GM21717 (cell line): ENCODE results near the gene NAALADL2.

Experiments used
- ATAC-seq: cut with Tn5 transposase; IDR thresholded peaks from one replicate; pipeline ENCODE4 v1.9.1; 2021; ENCODE audit warnings: mild to moderate bottlenecking, moderate library complexity; ENCODE audit not compliant: unreplicated experiment

The NAALADL2 gene

DNA sequence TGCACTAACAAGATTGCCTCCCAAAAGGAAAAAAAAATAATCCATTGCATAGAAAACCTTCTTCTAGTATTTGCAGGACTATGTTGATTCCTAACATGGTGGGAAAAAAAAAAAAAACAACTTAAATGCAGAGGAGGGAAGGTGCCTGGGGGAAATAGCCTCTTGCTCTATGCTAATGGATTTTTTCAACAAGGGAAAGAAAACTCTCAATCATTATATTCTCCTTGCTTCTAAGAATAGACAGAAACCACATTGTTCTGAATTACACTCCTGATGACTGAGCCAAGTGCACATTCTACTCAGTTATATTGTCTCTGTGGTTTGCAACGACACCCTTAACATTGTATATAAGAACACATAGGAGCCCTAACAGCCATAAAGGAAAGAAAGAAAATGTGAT, 760.2 kb downstream of the NAALADL2 start:
- ATAC-seq, result no peak

DNA sequence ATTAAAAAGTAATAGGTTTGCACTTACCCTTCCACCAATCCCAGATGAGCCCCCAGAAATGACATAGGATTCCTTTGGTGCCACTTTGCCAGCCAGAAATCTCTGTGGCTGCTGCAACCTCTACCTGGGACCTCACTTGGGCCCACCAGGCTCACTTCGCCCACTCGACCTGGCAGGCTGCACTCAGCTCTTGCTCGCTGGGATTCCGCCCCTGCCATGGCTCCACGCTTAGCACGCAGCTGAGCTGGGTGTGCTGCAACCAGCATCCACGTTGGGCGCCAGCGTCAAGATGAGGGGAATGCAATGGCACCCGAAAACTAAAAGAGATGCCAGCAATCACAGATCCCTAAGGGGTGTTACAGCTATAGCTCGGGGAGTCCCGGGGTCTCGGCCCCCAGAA, 761.0 kb downstream of the NAALADL2 start:
- no peak for ATAC-seq

DNA sequence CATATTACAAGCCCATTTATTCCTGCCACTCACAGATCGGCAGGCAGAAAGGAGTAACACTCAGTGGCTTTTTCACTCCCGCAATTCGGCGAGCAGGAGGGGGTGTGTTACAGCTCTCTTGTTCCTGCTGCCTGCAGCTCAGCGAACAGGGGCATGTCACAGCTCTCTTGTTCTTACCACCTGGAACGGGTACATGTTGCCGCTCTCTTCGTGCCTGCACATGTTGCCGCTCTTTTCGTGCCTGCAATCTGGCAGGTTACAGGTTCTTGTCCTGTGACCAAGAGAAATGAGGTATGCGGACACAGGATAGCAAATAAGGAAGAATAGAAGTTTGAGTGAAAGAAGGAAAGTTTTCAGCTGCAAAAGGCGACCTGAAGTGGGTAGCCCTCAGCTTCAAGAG, 761.4 kb downstream of the NAALADL2 start:
- no peak for ATAC-seq

DNA sequence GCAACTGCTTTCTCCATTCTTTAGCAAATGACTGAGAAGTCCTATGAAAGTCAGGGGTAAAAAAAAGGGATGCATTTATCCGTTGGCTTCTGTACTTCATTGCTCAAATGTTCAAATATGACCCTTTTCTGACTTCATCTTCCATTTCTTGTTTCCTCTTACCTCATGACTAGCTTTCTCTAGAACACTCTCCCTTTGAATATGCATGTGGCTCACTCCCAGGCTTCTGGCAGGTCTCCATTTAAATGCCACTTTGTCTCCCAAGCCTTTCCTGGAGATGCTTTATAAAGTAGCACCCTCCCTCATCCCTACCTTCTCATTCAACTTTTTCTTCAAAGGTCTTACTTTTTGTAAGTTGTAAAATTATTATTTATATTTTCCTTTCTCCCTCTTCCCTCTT, 781.8 kb downstream of the NAALADL2 start:
- no peak for ATAC-seq

DNA sequence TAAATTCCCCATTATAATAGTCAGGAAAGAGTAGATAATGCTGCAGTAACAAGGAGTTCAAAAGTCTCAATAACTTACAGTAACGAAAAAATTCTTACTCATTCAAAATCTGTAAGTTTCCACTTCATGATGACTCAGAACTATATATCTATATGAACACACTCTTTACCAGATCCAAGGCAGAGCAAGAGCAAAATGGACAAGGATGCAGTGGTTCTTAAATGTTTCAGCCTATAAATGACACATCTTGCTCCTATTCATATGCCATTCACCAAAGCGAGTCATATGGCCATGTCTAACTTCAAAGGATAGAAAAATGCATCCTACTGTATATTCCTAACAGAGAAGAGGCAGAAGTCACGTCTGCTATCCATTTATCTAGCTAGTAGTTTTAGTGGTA, 787.7 kb downstream of the NAALADL2 start:
- ATAC-seq, result no peak

DNA sequence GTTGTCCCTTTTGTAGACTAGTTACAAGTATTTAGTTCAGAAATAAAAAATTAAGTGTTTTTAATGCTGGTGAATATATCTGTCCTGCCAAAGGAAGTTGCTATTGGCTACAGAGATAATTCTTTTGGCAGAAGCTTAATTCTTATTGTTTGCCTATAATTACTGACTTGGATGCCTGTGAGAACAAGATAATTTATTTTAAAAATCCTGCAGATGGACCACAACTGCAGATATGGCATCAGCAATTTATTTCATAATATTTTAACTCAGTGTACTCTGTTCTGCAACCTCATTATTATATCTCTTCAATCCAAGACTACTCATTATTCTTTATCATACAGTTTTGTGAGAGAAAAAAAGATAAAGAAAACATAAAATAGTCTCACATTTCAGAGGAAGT, 789.8 kb downstream of the NAALADL2 start:
- ATAC-seq, result no peak

DNA sequence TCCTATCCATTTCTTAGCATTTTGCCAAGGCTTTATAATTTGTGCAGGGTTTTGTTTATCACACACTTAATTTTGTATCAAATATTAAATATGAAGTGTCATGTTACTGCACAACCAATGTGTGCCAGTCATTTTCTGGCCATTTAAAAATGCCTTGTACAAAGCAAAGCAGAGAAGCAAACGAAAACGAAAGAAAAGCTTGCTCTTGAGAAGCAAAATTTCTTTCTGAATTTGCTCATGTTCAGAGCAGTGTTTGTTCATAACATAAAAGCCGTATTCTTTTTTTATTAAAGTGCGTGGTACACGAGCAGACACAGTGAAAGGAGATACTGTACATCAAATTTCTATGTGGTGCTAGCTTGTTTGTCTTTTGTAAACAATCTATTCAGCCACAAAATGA, 792.6 kb downstream of the NAALADL2 start:
- no peak for ATAC-seq

DNA sequence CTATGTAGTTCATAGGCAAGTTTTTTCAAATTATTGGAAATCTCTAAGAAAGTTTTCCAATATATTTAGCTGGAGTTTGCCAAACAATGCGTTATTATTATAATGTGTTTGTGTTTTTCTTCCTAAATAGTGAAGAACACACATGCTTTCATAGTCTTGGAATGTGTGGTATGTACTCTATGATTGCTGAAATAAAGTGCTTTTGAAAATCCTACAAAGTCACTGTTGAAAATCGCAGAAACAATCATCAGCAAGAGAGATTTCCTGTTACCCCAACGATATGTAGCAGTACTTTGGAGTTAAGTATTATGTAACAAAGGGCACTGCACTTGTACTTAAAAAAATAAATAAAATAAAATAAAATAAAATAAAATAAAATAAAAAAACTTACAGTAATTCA, 796.2 kb downstream of the NAALADL2 start:
- no peak for ATAC-seq

DNA sequence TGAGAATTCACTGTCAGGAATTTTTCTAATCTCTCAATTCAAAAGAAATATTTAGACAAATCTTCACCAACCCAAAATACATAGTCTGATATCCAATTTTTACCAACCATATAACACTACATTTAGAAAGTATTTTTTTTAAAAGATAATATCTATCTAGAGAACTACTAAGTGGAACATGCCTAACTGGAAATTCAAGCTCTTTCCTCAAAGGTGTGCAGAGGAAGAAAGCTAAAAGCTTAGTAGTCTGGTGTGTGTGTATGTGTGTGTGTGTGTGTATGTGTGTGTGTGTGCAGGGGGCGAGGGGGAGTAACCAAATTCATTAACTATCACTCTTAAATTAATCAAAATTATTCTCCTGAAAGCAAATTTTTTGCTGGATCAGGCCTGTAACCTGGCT, 797.3 kb downstream of the NAALADL2 start:
- ATAC-seq, result no peak

DNA sequence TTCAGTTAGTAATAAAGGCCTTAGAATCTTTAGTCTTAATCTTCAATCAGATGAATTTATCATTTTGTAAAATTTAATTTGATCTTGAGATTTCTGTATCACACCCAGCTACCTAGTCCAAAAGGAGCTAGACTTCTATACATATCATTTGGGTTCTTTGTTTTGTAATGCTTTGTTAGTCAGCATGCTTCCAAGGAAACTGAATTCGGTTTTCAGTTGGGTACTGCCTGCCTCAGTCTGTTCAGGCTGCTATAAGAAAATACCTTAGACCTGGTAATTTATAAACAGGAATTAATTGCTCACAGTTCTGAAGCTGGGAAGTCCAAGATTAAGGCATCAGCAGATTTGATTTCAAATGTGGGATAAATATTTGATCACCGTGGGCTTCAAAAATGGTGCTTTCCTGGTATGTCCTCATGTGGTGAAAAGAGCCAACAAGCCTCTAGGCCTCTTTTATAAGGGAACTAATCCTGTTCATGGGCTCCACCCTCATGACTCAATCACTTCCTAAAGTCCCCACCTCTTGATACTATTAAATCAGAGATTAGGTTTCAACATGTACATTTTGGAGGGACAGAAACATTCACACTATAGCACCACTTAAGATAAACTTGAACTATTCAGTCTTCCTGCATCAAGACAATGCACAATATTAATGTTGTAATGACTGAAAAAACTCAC, 800.7 kb downstream of the NAALADL2 start:
- ATAC-seq, result no peak

DNA sequence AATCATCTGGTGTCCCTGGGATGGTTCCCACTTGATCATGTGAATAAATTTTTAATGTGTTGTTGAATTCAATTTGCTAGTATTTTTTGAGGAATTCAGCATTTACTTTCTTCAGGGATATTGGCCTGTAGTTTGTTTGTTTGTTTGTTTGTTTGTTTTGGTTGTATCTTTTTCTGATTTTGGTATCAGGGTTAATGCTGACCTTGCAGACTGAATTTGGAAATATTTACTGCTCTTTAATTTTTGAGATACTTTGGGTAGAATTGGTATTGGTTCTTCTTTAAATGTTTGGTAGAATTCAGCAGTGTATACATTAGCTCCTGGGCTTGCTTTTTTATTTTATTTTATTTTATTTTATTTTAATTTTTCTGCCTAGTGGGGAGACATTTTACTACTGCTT, 803.7 kb downstream of the NAALADL2 start:
- no peak for ATAC-seq

DNA sequence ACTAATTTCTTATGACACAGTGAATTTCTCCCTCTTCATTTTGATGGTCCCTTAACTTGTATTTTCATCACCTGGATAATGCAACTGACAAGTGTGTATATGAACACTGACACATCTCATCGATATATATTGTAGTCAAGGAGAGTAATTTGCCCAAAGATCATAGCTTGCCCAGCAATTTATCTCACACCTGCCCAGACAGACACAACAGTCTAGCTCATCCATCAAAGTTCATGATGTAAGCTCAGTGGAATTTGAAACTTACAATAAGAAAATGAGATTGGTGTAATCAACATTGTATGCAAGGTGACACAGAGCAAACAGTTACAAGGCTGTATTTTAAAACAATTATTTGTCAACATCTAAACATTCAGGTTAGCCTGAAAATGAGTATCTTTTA, 805.8 kb downstream of the NAALADL2 start:
- no peak for ATAC-seq

DNA sequence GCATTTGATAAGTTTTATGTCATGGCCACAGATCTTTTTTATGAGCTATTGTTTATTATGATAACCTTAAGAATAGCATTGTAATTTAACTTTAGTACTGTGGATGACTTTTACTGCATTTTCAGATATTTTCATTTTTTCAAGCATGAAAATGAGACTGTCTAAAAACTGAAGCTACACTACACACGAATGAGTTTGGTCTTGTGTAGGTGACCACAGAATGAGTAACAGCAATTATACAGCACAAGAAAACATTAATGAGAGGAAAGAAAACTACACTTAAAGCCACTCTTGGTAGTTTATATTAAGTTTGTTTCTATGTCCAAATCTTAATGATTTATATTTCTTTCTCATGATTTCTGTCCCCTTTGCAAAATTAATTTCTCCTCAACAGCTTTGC, 809.2 kb downstream of the NAALADL2 start:
- ATAC-seq, result no peak

DNA sequence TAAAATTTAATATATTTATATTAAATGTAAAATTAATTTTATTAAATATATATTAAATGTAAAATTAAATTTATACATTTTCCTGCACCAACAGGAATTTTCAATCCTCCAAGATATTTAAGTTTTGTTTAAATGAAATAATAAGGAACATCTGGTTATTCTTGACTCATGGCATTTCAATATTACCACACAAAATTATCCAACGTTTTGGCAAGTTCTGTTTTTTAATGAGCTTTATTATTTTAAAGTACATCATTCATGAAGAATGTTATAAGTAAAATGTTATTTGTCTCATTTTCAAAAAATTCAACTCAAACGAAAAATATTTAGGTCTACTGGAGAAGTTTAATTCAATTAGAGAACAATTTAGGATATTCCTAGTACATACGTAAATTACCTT, 811.4 kb downstream of the NAALADL2 start:
- no peak for ATAC-seq

DNA sequence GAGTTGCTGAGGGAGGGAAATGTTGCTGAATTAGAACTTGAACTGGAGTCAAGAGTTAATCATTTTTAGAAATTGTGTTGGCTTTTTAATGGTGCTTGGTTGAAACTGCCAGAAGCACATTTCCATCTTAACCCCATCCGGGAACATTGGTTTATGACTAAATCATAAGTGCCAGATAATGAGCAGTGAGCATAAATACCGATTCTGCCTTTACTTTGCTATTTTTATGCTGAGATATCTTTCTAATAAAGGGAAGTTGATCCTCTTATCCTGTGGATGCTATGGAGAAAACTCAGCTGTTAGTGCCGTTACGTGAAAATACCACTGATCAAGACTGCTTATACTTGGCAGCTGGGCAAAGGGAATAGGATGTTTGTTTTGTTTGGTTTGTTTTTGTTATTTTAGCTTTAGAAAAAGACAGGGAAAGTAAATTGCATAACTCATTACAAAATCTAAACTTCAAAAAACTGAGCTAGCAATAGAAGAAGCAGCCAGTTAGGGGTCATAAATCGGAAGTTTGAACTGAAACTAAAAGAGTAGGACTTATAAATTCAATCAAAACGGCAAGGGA, 813.1 kb downstream of the NAALADL2 start:
- no peak for ATAC-seq

DNA sequence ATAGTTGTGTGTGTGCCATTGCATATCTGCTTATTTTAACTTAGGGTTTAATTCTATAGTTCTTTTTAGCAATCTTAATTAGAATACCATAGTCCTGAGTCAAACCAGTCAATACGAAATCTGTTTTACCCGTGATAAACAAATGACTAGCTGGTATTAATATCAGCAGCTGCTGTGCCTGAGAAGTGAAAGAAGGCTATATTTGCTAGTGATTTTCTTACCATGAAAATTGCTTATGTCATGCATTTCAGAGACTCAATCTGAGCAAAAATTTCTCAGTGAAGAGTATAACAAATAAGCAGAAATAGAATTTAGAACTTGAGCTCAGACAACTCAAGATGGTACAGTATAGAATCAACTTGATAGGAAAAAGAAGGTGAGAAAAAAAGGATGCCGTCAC, 820.4 kb downstream of the NAALADL2 start:
- ATAC-seq, result no peak

DNA sequence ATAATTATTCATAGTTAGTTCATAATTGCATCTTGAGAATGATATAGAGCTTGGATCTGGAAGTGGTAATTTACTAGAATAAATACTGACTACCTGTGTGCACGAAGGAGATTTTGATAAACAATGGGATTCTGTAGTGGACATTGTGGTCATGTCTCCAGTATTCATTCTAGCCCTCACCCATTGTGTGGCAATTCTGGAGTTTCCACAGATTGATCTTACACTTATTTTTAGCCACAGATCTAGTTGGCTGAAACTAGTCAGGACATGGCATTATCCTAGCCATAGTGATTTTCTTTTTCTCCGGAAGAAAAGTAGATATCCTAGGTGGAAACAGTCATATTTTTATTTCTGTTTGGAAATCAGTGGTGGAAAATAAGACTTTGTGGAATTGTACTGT, 833.1 kb downstream of the NAALADL2 start:
- ATAC-seq, result no peak

DNA sequence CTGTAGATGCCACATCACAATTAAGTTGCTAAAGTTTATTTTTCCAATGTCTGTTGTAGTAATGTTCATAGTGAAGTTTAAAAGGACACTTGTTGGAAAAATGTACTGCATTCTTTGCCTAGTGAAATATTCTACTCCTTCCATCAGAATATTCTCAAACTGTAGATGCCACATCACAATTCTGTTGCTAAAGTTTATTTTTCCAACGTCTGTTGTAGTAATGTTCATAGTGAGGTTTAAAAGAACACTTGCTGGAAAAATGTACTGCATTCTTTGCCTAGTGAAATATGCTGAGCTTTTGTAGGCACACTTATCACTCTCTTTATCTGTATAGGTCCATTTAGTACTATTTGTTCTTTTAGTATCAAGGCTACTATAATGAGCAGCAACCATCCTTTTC, 836.1 kb downstream of the NAALADL2 start:
- ATAC-seq, result no peak

DNA sequence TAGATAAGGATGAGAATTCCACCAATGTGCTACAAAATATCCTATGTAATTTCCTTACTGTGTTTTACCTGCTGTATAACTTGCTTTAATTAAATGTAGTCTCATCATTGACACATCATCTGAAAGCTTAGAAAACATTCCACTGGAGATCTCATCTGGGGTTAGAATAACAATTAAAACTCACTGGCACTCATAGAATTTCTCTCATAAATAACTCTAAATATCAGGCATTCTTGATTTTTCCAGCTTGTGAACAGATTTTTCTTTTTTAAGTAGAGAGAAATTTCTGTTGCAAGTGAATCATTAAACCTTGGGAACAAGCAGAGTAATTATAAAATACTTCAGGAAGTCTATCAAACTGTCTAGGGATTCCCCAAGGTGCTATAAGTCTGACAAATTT, 843.8 kb downstream of the NAALADL2 start:
- ATAC-seq, result no peak

DNA sequence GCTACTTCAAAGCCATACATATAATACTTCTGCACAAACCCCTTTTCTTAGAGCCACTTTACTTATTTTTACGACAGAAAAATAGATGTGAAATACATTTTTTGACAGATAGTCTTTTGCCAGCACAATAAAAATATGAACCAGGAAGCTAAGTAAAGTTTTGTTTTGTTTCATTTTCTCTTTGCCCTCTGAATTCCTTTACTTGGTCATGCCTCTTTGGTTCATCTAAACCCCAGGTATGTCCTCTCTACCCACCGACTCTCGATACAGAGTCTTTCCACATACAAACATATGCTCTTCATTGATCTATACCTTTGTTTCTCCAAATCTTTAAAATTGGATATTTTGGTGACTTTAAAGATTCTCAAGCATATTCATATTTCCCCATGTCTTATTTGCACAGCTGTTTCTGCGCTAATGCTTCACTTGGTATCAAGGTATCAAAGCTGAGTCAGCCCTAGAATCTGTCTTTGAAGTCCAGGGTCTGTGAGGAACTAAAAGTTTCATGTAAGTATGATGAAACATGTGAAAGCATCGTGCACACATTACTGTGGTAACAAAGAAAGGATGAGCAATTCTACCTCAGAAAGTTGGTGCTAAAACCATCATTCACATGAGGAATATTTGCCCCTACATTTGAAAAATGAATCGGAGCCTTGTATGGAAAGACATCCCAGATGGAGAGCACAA, 845.4 kb downstream of the NAALADL2 start:
- ATAC-seq, result peak; percentile 73

DNA sequence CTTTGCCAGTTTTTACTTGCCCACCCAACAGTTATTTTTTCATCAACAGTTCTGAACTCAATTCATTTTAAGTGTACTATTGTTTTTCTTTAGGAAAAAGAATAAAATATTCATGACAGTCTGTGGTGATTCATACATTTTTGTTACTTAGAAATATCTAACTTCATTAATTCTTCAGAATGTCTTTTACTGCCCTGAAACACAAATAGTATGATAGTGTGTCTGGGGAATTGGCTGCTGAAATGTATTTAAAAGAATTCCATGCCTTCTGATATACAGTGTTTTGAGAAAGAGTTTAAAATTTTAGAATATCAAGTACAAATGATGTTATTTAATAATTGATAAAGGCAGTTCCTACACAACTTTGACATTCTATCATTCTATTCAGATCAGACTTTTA, 854.1 kb downstream of the NAALADL2 start:
- no peak for ATAC-seq

DNA sequence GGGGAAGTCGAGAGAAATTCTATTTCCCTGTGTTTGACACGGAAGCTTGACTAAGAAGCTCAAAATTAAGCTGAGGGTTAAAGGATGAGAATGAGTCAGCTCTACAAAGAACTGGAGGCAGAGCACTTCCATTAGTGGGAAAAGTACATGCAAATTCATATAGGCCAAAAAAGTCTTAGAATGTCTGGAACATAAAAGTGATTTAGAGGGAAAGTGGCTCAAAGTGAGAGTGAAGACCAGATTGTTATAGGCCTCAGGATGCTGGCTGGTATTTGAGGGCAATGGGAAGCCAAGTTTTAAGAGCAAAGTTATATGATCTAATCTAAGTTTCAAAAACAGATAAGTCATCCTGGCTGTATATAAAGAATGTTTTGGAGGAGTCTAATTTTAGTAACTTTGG, 857.3 kb downstream of the NAALADL2 start:
- no peak for ATAC-seq

DNA sequence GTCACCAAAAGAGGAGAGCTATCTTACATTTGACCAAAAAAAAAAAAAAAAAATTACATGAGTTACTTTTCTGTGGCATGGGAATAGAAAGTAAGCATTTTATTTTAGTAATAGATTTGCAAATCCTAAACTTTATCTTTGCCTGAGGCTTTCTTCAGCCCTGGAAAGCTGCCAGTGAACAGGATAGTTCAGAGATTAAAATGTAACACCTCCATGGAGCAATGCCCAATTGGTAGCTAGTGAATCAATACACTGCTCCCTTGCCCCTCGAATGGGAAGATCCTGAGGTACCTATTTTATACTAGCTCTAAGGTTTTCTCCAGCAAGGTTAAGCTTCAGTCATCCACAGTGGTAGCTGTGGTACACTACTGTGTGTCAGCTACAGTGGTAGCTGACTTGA, 867.1 kb downstream of the NAALADL2 start:
- ATAC-seq, result no peak
